ENCODE measurements around the gene ELL.

Gene ELL

DNA sequence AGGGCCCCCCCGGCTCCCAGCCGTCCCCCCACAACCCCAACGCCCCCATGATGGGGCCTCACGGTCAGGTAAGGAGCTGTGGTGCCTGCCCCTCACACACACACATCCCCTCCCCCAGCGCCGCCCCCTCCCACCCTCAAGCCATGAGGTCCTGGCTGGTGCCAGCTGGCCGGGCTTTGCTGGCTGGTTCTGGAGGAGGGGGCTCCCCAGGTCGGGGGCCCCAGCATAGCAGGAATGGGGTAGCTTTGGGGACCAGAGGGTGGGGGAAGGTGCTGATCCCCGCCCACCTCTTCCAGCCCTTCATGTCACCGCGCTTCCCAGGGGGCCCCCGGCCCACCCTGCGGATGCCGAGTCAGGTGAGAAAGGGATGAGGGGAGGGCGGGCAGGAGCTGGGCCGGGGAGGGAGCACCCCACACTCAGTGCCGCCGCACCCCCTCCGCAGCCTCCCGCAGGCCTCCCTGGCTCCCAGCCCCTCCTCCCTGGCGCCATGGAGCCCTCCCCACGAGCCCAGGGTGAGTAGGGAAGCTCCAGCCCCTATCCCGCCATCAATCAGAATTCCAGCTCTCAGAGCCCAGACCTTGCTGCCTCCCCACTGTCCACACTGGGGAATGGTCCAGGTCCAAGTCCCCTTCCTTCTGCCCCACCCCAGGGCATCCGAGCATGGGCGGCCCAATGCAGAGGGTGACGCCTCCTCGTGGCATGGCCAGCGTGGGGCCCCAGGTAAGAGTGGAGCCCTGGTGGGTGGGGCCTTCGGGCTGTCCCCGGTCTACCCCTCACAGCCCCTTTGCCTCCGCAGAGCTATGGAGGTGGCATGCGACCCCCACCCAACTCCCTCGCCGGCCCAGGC lies 90.3 kb downstream of the ELL start:
- in situ Hi-C loops (cut with MboI; ENCODE audit: low pct_unique_long_range_greater_than_20kb, low sequenced_read_pairs), result no loop called here
- no peak for DNase-seq

- in situ Hi-C loops (cut with MboI; ENCODE audit: low pct_unique_long_range_greater_than_20kb, low sequenced_read_pairs), result no loop called here
- DNase-seq, result no peak
These were observed 91.3 kb downstream of the ELL start for GRCh38 chr19:18430417-18431144.

DNA sequence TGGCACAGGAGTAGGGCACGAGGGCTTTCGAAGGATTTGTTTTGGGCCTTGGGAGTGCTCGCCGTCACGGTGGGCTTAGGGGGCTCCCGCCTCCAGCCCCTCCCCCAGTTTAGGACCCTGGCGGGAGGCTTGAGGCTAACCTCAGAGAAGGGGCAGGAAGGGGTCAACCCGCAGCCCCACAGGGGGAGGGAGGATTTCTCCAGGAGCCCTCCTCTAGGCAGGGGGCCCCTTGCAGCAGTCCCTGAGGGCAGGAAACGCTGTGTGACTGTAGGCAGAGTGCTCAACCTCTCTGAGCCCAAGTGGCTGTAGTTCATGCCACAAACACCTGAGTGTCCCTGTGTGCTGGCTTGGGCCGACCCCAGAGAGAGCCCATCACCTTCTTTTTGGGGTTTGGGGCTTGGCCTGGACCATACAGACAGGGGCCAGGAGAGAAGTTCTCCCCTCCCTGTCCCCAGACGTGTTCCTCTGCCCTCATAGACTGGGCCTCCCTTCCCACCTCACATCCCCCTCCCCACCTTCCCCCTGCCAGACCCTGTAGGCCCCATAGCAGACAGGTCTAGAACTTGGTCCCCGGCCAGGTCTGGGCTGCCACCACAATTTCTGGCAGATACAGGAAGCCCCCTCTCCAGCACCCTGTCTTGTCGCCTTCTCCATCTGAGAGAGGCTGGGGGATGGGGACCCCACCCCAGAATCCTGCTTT lies 92.0 kb downstream of the ELL start:
- in situ Hi-C loops (cut with MboI; ENCODE audit: low pct_unique_long_range_greater_than_20kb, low sequenced_read_pairs), result no loop called here
- DNase-seq, result no peak

- DNase-seq, result no peak
- in situ Hi-C loops (cut with MboI; ENCODE audit: low pct_unique_long_range_greater_than_20kb, low sequenced_read_pairs), result no loop called here
These were observed 92.8 kb downstream of the ELL start for GRCh38 chr19:18428787-18429674.

GRCh38 chr19:18428173-18428786 lies 93.6 kb downstream of the ELL start:
- in situ Hi-C loops (cut with MboI; ENCODE audit: low pct_unique_long_range_greater_than_20kb, low sequenced_read_pairs), result no loop called here
- no peak for DNase-seq

- in situ Hi-C loops (cut with MboI; ENCODE audit: low pct_unique_long_range_greater_than_20kb, low sequenced_read_pairs), result no loop called here
- no peak for DNase-seq
These were observed 94.1 kb downstream of the ELL start for GRCh38 chr19:18427743-18428113.

DNA sequence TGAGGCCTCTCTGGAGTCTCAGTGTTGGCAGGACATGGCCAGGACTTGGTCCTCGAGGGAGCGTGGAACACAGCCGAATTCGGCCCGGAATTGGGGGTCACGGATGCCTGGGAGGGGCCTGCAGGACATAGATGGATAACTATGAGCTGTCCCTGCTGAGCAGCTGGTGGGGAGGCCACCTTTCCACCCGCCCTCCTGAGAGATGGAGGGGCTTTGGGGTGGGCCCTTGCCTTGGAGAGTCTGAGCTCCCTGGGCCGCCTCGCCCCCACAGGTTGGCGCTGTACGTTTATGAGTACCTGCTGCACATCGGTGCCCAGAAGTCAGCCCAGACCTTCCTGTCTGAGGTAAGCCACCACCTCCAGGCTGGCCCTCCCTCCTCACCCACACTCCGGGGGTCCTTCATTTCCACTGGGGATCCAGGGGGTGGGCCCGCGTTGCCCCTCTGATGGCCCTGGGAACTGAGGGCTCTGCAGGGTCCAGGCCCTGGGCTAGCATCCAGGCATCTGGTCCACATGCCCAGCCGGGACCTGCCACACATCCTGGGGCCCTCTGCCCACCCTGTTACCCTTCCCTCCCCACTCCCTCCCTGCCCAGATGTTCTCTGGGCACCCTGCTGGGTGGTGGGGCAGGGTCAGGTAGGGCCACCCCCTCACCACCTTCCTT lies 94.7 kb downstream of the ELL start:
- no peak for DNase-seq
- in situ Hi-C loops (cut with MboI; ENCODE audit: low pct_unique_long_range_greater_than_20kb, low sequenced_read_pairs), result no loop called here

GRCh38 chr19:18426416-18426767 lies 95.5 kb downstream of the ELL start:
- DNase-seq, result no peak
- in situ Hi-C loops (cut with MboI; ENCODE audit: low pct_unique_long_range_greater_than_20kb, low sequenced_read_pairs), result no loop called here

DNA sequence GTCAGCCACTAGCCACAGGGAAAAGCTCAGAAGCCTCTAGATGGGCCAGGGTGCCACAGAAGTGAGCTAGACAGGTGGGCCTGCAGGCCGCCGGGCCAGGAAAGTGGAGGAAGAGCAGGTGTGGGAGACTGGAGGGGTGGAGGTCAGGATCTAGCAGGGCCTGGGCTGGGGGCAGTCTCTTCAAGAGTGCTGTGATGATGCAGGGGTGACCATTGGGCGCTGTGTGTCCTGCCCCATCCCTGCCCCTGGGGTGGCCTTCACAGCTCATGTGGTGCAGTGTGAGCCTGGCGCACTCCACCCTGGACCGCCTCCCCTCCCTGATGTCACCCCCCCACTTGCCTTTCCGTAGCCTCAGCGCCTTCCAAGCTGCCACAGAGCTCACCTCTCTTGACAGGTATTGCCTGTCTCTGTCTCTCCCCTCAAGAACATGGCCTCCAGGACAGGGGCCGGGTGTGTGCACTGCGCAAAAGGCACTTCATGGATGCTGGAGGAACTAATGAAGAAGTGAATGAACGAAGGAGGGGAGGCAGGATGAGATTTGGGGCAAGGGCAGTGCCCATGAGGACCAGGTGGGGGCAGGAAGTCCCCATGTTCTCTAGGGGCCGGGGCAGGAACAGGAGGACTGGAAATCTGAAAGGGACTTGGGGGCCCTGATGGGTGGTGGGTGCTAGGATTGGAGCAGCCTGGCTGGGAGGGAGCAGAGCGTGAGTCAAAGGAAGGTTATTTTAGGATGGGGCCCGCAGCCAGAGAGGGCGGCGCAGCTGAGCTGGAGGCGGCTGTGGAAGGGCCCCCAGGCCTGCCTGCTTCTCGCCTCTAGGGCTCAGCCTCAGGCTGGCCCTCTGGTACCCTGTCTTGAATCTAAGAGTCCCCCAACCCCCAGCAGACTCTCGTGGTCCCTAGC lies 96.1 kb downstream of the ELL start:
- DNase-seq, result no peak
- in situ Hi-C loops (cut with MboI; ENCODE audit: low pct_unique_long_range_greater_than_20kb, low sequenced_read_pairs), result no loop called here

DNA sequence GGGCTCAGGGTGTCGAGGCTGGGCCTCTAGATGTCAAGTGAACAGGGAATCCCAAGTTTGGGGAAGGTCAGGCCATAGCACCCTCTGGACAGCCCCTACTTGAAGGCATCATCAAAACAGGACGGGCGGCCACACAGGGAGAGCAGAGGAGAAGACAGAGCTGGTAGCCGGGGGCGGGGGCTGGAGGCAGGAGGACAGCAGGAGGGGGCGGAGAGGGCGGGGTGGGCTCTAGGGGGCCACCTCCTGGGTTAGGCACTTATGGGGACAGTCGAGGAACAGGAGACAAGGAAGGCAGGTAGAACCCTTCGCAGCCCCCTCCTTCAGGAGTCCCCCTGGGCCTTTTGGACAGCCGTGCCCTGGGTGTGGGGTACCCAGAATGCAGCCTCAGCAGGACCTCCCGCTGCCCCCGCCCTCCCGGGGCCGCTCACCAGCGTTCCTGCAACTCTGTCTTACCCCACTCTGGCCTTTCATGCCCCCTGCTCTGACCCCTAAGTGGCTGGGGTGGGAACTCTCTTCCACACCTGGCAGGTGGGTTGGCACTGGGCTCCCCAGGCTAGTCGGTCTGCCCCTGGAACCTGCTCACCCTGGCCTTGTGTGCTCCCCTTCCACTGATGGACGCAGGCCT lies 96.9 kb downstream of the ELL start:
- in situ Hi-C loops (cut with MboI; ENCODE audit: low pct_unique_long_range_greater_than_20kb, low sequenced_read_pairs), result no loop called here
- no peak for DNase-seq

DNA sequence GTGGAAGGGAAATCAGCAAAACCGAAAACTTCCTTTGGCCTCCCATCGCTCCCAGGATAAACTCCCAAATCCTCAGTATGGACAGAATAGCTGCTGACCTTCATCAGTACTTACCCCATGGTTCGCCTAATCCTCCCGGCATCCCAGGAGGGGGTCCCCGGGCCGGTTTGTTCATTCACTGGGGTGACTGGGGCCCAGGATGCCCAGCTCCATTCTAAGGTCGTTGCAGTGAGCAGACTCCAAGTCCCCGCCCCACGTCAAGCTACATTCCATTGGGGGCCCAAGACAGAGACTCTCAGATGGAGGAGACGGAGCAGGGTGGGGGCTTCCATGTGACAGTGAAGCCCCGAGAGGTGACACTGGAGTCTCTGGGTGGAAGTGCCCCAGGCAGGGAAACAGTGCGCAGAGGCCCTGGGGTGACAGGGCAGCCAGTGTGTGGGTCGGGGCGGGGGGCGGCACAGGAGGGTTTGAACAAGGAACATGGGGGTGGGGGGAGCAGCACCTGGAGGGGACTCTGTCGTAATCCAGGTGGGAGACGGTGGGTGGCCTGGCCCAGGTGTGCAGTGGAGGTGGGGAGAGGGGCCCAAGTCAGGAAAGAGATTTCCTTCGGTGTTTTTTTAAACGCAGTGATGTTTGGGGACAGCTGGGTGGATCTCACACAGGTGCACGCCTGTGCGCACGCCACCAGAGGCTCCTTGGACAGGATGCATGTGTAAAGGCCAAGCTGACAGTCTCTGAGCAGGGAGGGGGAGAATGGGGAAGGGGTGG lies 97.6 kb downstream of the ELL start:
- DNase-seq, result no peak
- in situ Hi-C loops (cut with MboI; ENCODE audit: low pct_unique_long_range_greater_than_20kb, low sequenced_read_pairs), result no loop called here

DNA sequence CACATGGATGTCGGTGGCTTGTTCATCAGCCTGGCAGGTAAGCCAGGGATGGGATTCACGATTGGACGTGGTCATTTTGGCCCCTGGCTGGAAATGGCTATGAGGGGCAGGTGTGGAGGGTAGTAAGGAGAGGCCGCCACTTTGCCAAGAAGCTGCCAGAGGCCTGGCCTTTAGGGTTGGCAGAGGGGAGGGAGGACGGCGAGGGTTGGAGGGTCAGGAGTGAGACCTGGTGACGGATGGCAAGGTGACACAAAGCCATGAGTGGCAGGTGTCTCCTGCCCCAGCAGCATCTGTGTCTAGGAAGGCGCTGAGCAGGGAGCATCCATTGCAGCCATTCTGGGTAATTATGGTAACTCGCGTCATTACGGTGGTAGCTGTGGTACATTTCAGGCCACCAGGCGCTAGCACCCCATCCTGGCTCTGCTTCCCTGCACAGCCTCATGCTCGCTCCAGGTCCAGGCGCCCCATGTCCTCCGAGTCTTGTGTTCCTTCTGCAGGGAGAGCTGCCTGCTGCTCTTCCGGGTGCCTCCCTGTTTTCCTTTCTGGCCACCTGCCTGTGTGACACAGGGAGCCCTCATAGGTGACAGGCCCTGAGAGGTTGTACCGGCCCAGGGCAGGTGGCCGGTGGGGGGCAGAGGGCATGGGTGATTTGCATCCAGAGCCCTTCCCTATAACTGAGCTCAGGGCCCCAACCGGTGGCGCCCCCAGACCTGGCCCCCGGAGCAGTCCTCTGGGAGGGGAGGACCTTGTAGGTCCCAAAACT lies 98.4 kb downstream of the ELL start:
- no peak for DNase-seq
- in situ Hi-C loops (cut with MboI; ENCODE audit: low pct_unique_long_range_greater_than_20kb, low sequenced_read_pairs), result no loop called here

- DNase-seq, result no peak
- in situ Hi-C loops (cut with MboI; ENCODE audit: low pct_unique_long_range_greater_than_20kb, low sequenced_read_pairs), result no loop called here
These were observed 99.2 kb downstream of the ELL start for GRCh38 chr19:18422530-18423191.

DNA sequence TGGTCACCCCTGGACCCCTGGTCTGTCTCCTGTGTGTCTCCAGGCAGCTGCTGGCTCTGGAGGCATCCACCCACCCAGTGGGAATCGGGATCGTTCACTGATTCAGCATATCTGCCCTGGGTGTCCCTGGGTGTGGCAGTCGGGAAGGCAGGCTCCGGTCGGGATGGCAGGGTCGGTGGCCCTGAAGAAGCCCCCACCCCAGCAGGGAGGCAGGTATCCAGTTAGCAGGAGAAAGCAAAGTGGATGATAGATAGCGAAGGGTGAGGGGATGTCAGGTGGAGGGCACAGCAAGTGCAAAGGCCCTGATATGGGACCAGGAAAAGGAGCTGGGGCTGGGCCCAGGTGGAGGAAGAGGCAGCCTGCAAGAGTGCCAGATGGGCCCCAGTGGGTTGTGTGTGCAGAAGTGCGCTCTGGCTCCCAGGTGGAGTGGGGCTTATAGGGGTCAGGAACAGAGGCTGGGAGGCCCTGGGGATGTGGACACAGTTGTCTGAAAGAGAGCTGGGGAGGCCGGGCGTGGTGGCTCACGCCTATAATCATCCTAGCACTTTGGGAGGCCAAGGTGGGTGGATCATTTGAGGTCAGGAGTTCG lies 100.4 kb downstream of the ELL start:
- in situ Hi-C loops (cut with MboI; ENCODE audit: low pct_unique_long_range_greater_than_20kb, low sequenced_read_pairs), result no loop called here
- DNase-seq, result no peak

DNA sequence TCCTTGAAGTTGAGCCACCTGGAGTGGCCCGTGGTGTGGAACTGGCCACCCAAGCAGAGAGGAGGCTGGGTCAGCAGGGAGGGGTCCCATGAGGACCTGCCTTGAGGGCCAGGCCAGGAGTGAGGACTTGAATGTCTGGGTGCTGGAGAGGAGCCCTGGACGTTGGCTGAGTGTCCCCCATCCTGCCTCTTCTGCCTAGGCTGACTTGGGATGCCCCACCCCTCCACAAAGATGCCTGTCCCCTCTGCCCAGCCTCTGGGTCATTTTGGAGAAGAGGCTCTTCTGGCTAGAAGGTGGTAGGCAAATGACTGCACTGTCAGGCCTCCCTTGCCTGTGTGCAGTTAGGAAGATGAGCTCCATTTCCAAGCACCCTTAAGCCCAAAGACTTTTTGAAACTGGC lies 100.9 kb downstream of the ELL start:
- in situ Hi-C loops (cut with MboI; ENCODE audit: low pct_unique_long_range_greater_than_20kb, low sequenced_read_pairs), result no loop called here
- no peak for DNase-seq

All from KBM-7 (cell line).